Measurements from ENCODE around the gene WDR36. TPM values are rescaled to one million over a fixed set of nuclear protein-coding genes. Genes with fewer than 3 reads are reported as not detected.
"Not testable (repeated sequence)": the region's sequence is repeated elsewhere in the genome, so short reads cannot be mapped to it uniquely, and the experiment has no call there.

The WDR36 gene
- total RNA-seq, 1 donor from 2014 or later, result 31.6 TPM

- no peak for DNase-seq (ENCODE audit: extremely low spot score, unreplicated experiment)
- no peak for TF ChIP-seq CTCF (conservative IDR thresholded peaks at IDR 0.05)
- Mint-ChIP-seq H3K4me3 (no peak overlapping the region), H3K9me3 (no peaks in the 10 kb centered on the region), H3K27ac (no peak overlapping the region), H3K4me1 (ENCODE audit: unreplicated experiment) (peaks cover 17% of the 10 kb centered on the region), H3K36me3 (no peaks in the 10 kb centered on the region), H3K27me3 (no peaks in the 10 kb centered on the region)
Observed at GRCh38 chr5:111135363-111135762, 43.2 kb downstream of the WDR36 start.

GRCh38 chr5:111135946-111136345 is 43.8 kb downstream of the WDR36 start:
- no peak for DNase-seq (ENCODE audit: extremely low spot score, unreplicated experiment)
- H3K36me3 Mint-ChIP-seq, result no peaks in the 10 kb centered on the region
- TF ChIP-seq CTCF (conservative IDR thresholded peaks at IDR 0.05), result no peak
- no peaks in the 10 kb centered on the region for H3K9me3 Mint-ChIP-seq
- no peaks in the 10 kb centered on the region for H3K27me3 Mint-ChIP-seq
- no peak overlapping the region for H3K27ac Mint-ChIP-seq
- H3K4me1 Mint-ChIP-seq (ENCODE audit: unreplicated experiment), result peaks cover 15% of the 10 kb centered on the region
- H3K4me3 Mint-ChIP-seq, result no peak overlapping the region

- DNase-seq (ENCODE audit: extremely low spot score, unreplicated experiment), result no peak
- H3K4me1 Mint-ChIP-seq (ENCODE audit: unreplicated experiment), result peaks cover 6% of the 10 kb centered on the region
- no peak overlapping the region for H3K4me3 Mint-ChIP-seq
- no peak for TF ChIP-seq CTCF (conservative IDR thresholded peaks at IDR 0.05)
- no peaks in the 10 kb centered on the region for H3K9me3 Mint-ChIP-seq
- no peaks in the 10 kb centered on the region for H3K27me3 Mint-ChIP-seq
- H3K27ac Mint-ChIP-seq, result no peak overlapping the region
- no peaks in the 10 kb centered on the region for H3K36me3 Mint-ChIP-seq
Observed at GRCh38 chr5:111138096-111138495, 45.9 kb downstream of the WDR36 start.

GRCh38 chr5:111141471-111141870 is 49.3 kb downstream of the WDR36 start:
- not testable (repeated sequence) for H3K4me1 Mint-ChIP-seq (ENCODE audit: unreplicated experiment)

GRCh38 chr5:111142932-111143331 is 50.8 kb downstream of the WDR36 start:
- Mint-ChIP-seq H3K27me3 (no peaks in the 10 kb centered on the region), H3K27ac (no peak overlapping the region), H3K4me3 (no peak overlapping the region), H3K4me1 (ENCODE audit: unreplicated experiment) (no peaks in the 10 kb centered on the region), H3K9me3 (no peaks in the 10 kb centered on the region), H3K36me3 (no peaks in the 10 kb centered on the region)
- no peak for DNase-seq (ENCODE audit: extremely low spot score, unreplicated experiment)
- TF ChIP-seq CTCF (conservative IDR thresholded peaks at IDR 0.05), result no peak

More at GRCh38 chr5:111141471-111141870, 49.3 kb downstream of the WDR36 start:
- H3K27ac Mint-ChIP-seq; DNase-seq (ENCODE audit: extremely low spot score, unreplicated experiment); H3K27me3 Mint-ChIP-seq; H3K9me3 Mint-ChIP-seq; H3K4me3 Mint-ChIP-seq; H3K36me3 Mint-ChIP-seq: not testable (repeated sequence)

GRCh38 chr5:111143910-111144309 is 51.8 kb downstream of the WDR36 start:
- H3K27me3 Mint-ChIP-seq, result no peaks in the 10 kb centered on the region
- DNase-seq (ENCODE audit: extremely low spot score, unreplicated experiment), result no peak
- no peaks in the 10 kb centered on the region for H3K9me3 Mint-ChIP-seq
- TF ChIP-seq CTCF (conservative IDR thresholded peaks at IDR 0.05), result no peak
- H3K27ac Mint-ChIP-seq, result no peak overlapping the region
- H3K36me3 Mint-ChIP-seq, result no peaks in the 10 kb centered on the region
- H3K4me3 Mint-ChIP-seq, result no peak overlapping the region
- H3K4me1 Mint-ChIP-seq (ENCODE audit: unreplicated experiment), result no peaks in the 10 kb centered on the region

Measured in type B pancreatic cell (in vitro differentiated cells).